IMR-90 (cell line): ENCODE measurements around the gene WFDC9.
A peak's percentile ranks its signal among the peaks of the same experiment; 100 is the strongest.

Source experiments
- CHD1 ChIP-seq: IDR thresholded peaks from 2 replicates; pipeline ENCODE4 v1.6.1; 2012; ENCODE audit warnings: low read depth, low read length, improper control_type of control experiment
- CTCF ChIP-seq: conservative IDR thresholded peaks from 2 replicates; pipeline ENCODE4 v1.5.1; 2012; ENCODE audit warnings: mild to moderate bottlenecking, low read depth, low read length, improper control_type of control experiment
- FOS ChIP-seq: fragments of 150-350 bp; IDR thresholded peaks from 2 replicates; pipeline ENCODE4 v1.6.1; 2016; ENCODE audit warnings: low read depth, low read length
- MAFK ChIP-seq: IDR thresholded peaks from 2 replicates; pipeline ENCODE4 v1.6.1; 2012; ENCODE audit warnings: low read depth, low read length, improper control_type of control experiment
- POLR2A ChIP-seq: IDR thresholded peaks from 2 replicates; pipeline ENCODE4 v1.6.1; 2012; ENCODE audit warnings: mild to moderate bottlenecking, low read depth, low read length
- RAD21 ChIP-seq: IDR thresholded peaks from 2 replicates; pipeline ENCODE4 v1.6.1; 2012; ENCODE audit warnings: low read length, improper control_type of control experiment
- TF ChIP-seq, protein P1 (sequence below): fragments of 150-350 bp; IDR thresholded peaks from 2 replicates; pipeline ENCODE4 v1.6.1; 2016; ENCODE audit warnings: low read depth, mild to moderate bottlenecking, low read length, moderate library complexity, borderline replicate concordance
- TF ChIP-seq, protein P2 (sequence below): fragments of 150-350 bp; IDR thresholded peaks from 2 replicates; pipeline ENCODE4 v1.6.1; 2017; ENCODE audit warnings: mild to moderate bottlenecking, antibody characterized with exemption, low read length, low read depth

DNA sequence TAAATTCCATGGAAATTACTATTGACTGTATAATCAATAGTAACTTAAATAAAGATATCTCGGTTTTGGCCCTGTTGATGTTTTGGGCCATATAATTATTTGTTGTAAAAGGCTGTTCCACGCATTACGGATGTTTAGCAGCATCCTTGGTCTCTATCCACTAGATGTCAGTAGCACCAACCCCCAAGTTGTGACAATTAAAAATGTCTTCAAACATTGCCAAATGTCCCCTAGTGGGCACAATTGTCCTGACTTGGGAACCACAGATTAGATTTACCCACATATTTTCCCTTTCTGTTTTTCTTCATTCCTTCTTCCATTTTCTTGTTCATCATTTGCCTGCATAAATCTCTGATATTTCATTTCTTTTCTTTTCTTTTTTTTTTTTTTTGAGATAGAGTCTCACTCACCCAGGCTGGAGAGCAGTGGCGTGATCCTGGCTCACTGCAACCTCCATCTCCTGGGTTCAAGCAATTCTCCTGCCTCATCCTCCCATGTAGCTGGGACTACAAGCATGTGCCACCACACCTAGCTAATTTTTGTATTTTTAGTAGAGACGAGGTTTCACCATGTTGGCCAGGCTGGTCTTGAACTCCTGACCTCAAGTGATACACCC, 38.4 kb downstream of the WFDC9 start:
- TF ChIP-seq POLR2A (no peak), CTCF (peak; percentile 49), FOS (no peak), MAFK (no peak), CHD1 (no peak), RAD21 (peak; percentile 40)
- TF ChIP-seq, protein P1, sequence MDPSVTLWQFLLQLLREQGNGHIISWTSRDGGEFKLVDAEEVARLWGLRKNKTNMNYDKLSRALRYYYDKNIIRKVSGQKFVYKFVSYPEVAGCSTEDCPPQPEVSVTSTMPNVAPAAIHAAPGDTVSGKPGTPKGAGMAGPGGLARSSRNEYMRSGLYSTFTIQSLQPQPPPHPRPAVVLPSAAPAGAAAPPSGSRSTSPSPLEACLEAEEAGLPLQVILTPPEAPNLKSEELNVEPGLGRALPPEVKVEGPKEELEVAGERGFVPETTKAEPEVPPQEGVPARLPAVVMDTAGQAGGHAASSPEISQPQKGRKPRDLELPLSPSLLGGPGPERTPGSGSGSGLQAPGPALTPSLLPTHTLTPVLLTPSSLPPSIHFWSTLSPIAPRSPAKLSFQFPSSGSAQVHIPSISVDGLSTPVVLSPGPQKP, result no peak
- TF ChIP-seq, protein P2, sequence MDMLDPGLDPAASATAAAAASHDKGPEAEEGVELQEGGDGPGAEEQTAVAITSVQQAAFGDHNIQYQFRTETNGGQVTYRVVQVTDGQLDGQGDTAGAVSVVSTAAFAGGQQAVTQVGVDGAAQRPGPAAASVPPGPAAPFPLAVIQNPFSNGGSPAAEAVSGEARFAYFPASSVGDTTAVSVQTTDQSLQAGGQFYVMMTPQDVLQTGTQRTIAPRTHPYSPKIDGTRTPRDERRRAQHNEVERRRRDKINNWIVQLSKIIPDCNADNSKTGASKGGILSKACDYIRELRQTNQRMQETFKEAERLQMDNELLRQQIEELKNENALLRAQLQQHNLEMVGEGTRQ, result no peak
